Activated CD4-positive, CD25-positive, alpha-beta regulatory T cell treated with anti-CD3 and anti-CD28 coated beads, Interleukin-2, amount 50 U/mL, for 72 hours (primary cell): ENCODE measurements around the gene CCDC27.

Experiments
- DNase-seq: peaks from one replicate; pipeline ENCODE4 v3.0.0; 2021

Gene CCDC27

GRCh38 chr1:3762151-3762872, 10.1 kb downstream of the CCDC27 start:
- DNase-seq = no peak

- no peak for DNase-seq
Measured at GRCh38 chr1:3762873-3763228, 10.6 kb downstream of the CCDC27 start.

GRCh38 chr1:3763351-3764125, 11.3 kb downstream of the CCDC27 start:
- DNase-seq = no peak

GRCh38 chr1:3767328-3767925, 15.2 kb downstream of the CCDC27 start:
- DNase-seq = no peak

- no peak for DNase-seq
Measured at GRCh38 chr1:3768811-3769390, 16.7 kb downstream of the CCDC27 start.

GRCh38 chr1:3770047-3770765, 18.0 kb downstream of the CCDC27 start:
- no peak for DNase-seq

- DNase-seq = no peak
Measured at GRCh38 chr1:3771108-3772026, 19.1 kb downstream of the CCDC27 start.

GRCh38 chr1:3772027-3772714, 19.9 kb downstream of the CCDC27 start:
- peak; percentile 89 for DNase-seq

GRCh38 chr1:3772715-3773571, 20.7 kb downstream of the CCDC27 start, which contains the start of gene SMIM1:
Gene SMIM1, plus strand, starts transcription at chr1:3772749. Its CDS starts 2,625 bp downstream, at chr1:3775374.
- no peak for DNase-seq

GRCh38 chr1:3773572-3774275, 21.5 kb downstream of the CCDC27 start:
- no peak for DNase-seq

- DNase-seq = no peak
Measured at GRCh38 chr1:3774276-3774945, 22.2 kb downstream of the CCDC27 start.

- no peak for DNase-seq
Measured at GRCh38 chr1:3774946-3775489, 22.8 kb downstream of the CCDC27 start.

GRCh38 chr1:3775490-3776230, 23.4 kb downstream of the CCDC27 start:
- no peak for DNase-seq

GRCh38 chr1:3776231-3776961, 24.1 kb downstream of the CCDC27 start:
- DNase-seq = no peak

GRCh38 chr1:3777078-3777547, 24.9 kb downstream of the CCDC27 start:
- no peak for DNase-seq

- no peak for DNase-seq
Measured at GRCh38 chr1:3777647-3778589, 25.7 kb downstream of the CCDC27 start.
